HCT116 (cell line): ENCODE data around the gene ERC2. TPM values are rescaled to one million over a fixed set of nuclear protein-coding genes. Genes with fewer than 3 reads are reported as not detected.

ENCODE experiments used
- ATAC-seq: fragments of 200-7000 bp; cut with Tn5 transposase; 2 replicates; pipeline ENCODE4 v1.9.1; 2020; ENCODE audit warnings: mild to moderate bottlenecking, moderate library complexity
- BruUV-seq: library from RNA; stranded (reverse); fragments of 400-500 nt; replicated peaks from 2 replicates; lab custom pipeline; 2021; lab: Mats Ljungman, UMichigan
- CTCF ChIA-PET: fragments of 300-600 bp; sonication (Branson Sonifier 250); formaldehyde crosslinking; loops from one replicate; lab custom pipeline; 2021; ENCODE audit warnings: antibody characterized with exemption; lab: Charles Lee
- POLR2A ChIA-PET: fragments of 300-600, 350-600 bp; sonication (Branson Sonifier 250); formaldehyde crosslinking; loops from one replicate; lab custom pipeline; 2021; ENCODE audit warnings: antibody characterized with exemption; lab: Charles Lee
- RAD21 ChIA-PET, 2 experiments: fragments of 300-600 bp; sonication (Branson Sonifier 250); formaldehyde crosslinking; loops; one replicate each; lab custom pipeline; 2023; ENCODE audit warnings: low total read pairs in 2 of 2; ENCODE audit not compliant: uncharacterized antibody in 2 of 2, unreplicated experiment in 2 of 2, low non-redundant PET in 1 of 2; lab: Charles Lee
- DNase-seq: peaks from one replicate; pipeline ENCODE4 v3.0.0-alpha.2; 2010; ENCODE audit warnings: low read depth, low spot score
- H2AFZ ChIP-seq: fragments of 200-600 bp; shearing (Covaris generic), sonication (generic); 2 replicates; pipeline ENCODE4 v1.6.1; 2017; ENCODE audit warnings: low read depth, mixed run types, mixed read lengths, antibody characterized with exemption, low read length; ENCODE audit not compliant: poor library complexity, severe bottlenecking
- H3K27ac ChIP-seq: 2 replicates; pipeline ENCODE4 v1.5.1; 2012; ENCODE audit warnings: low read depth, low read length
- H3K27me3 ChIP-seq: fragments of 200-600 bp; sonication (generic); 2 replicates; pipeline ENCODE4 v1.6.1; 2016; ENCODE audit warnings: mixed run types, low read length, mixed read lengths; ENCODE audit not compliant: insufficient read depth
- H3K36me3 ChIP-seq, 2 experiments: fragments of 200-500 bp in 1 of 2; fragments of 200-600 bp in 1 of 2; sonication (Bioruptor generic) in 1 of 2; sonication (generic) in 1 of 2; 2 replicates each; pipeline versions ENCODE4 v1.5.1 to v1.6.1; 2014 to 2016; ENCODE audit warnings: low read length in 2 of 2, inconsistent platforms in 1 of 2, mixed read lengths in 1 of 2, mixed run types in 1 of 2; ENCODE audit not compliant: insufficient read depth in 2 of 2, control insufficient read depth in 1 of 2
- H3K4me1 ChIP-seq, 2 experiments: fragments of 200-600 bp in 1 of 2; sonication (generic) in 1 of 2; 2 replicates each; pipeline versions ENCODE4 v1.5.1 to v1.6.1; 2012 to 2017; ENCODE audit warnings: low read length in 2 of 2, inconsistent platforms in 1 of 2, mild to moderate bottlenecking in 1 of 2, mixed read lengths in 1 of 2, mixed run types in 1 of 2, moderate library complexity in 1 of 2; ENCODE audit not compliant: insufficient read depth in 2 of 2, control insufficient read depth in 1 of 2
- H3K4me2 ChIP-seq: fragments of 200-600 bp; sonication (generic); 2 replicates; pipeline ENCODE4 v1.6.1; 2017; ENCODE audit warnings: mixed run types, low read length, mixed read lengths
- H3K4me3 ChIP-seq, 2 experiments: fragments of 200-600 bp in 1 of 2; sonication (generic) in 1 of 2; replicated peaks in 1 of 2; 2 replicates each; pipeline ENCODE4 v1.5.1; 2011 to 2016; ENCODE audit warnings: low read length in 2 of 2, control low read depth in 1 of 2, low read depth in 1 of 2, mild to moderate bottlenecking in 1 of 2, mixed read lengths in 1 of 2, mixed run types in 1 of 2
- H3K79me2 ChIP-seq: fragments of 200-600 bp; sonication (generic); 2 replicates; pipeline ENCODE4 v1.6.1; 2017; ENCODE audit warnings: mild to moderate bottlenecking, mixed run types, low read length, moderate library complexity, mixed read lengths; ENCODE audit not compliant: insufficient read depth
- H3K9ac ChIP-seq: fragments of 200-600 bp; sonication (generic); 2 replicates; pipeline ENCODE4 v1.6.1; 2016; ENCODE audit warnings: low read length, mixed read lengths
- H3K9me2 ChIP-seq: fragments of 200-600 bp; sonication (generic), shearing (Covaris generic); 2 replicates; pipeline ENCODE4 v1.6.1; 2017; ENCODE audit warnings: mixed run types, mild to moderate bottlenecking, moderate library complexity; ENCODE audit not compliant: insufficient read depth
- H3K9me3 ChIP-seq, 2 experiments: fragments of 200-500 bp in 1 of 2; fragments of 200-600 bp in 1 of 2; sonication (Bioruptor generic) in 1 of 2; sonication (generic) in 1 of 2; 2 replicates each; pipeline ENCODE4 v1.6.1; 2014 to 2017; ENCODE audit warnings: low read length in 2 of 2, mixed read lengths in 2 of 2, inconsistent platforms in 1 of 2, low read depth in 1 of 2, mild to moderate bottlenecking in 1 of 2, mixed run types in 1 of 2, moderate library complexity in 1 of 2; ENCODE audit not compliant: control insufficient read depth in 1 of 2, insufficient read depth in 1 of 2
- H4K20me1 ChIP-seq: fragments of 200-600 bp; sonication (generic), shearing (Covaris generic); 2 replicates; pipeline ENCODE4 v1.6.1; 2017; ENCODE audit warnings: mixed run types, mild to moderate bottlenecking, moderate library complexity; ENCODE audit not compliant: insufficient read depth
- CEBPB ChIP-seq: IDR thresholded peaks from 2 replicates; pipeline ENCODE4 v1.6.1; 2012; ENCODE audit warnings: low read depth
- CTCF ChIP-seq, 3 experiments: fragments of 200-600 bp in 1 of 3; sonication (generic) in 1 of 3; IDR thresholded peaks in 2 of 3; conservative IDR thresholded peaks in 1 of 3; 2 replicates each; pipeline ENCODE4 v1.5.1; 2012 to 2017; ENCODE audit warnings: low read depth in 2 of 3, low read length in 2 of 3, antibody characterized with exemption in 1 of 3, borderline replicate concordance in 1 of 3, control low read depth in 1 of 3, mild to moderate bottlenecking in 1 of 3, mixed read lengths in 1 of 3, mixed run types in 1 of 3, moderate library complexity in 1 of 3; ENCODE audit not compliant: insufficient read depth in 1 of 3
- EGR1 ChIP-seq: IDR thresholded peaks from 2 replicates; pipeline ENCODE4 v1.6.1; 2012; ENCODE audit warnings: low read depth
- EZH2phosphoT487 ChIP-seq: fragments of 200-600 bp; IDR thresholded peaks from 2 replicates; pipeline ENCODE4 v1.6.1; 2018; ENCODE audit warnings: antibody characterized with exemption, borderline replicate concordance
- FOSL1 ChIP-seq: IDR thresholded peaks from 2 replicates; pipeline ENCODE4 v1.6.1; 2012; ENCODE audit warnings: low read depth
- POLR2A ChIP-seq: IDR thresholded peaks from 2 replicates; pipeline ENCODE4 v1.7.0; 2011; ENCODE audit warnings: borderline replicate concordance; ENCODE audit not compliant: insufficient read depth, insufficient read length; ENCODE audit errors: extremely low read depth
- POLR2AphosphoS5 ChIP-seq: IDR thresholded peaks from 2 replicates; pipeline ENCODE4 v1.6.1; 2011; ENCODE audit warnings: mild to moderate bottlenecking, low read depth, low read length, moderate library complexity
- SIN3A ChIP-seq: IDR thresholded peaks from 2 replicates; pipeline ENCODE4 v1.6.1; 2012; ENCODE audit warnings: low read depth
- YY1 ChIP-seq: IDR thresholded peaks from 2 replicates; pipeline ENCODE4 v1.6.1; 2011; ENCODE audit warnings: low read length, low read depth, moderate library complexity, mild to moderate bottlenecking; ENCODE audit not compliant: insufficient replicate concordance; ENCODE audit errors: extremely low read depth
- ZFX ChIP-seq: fragments of 450-650 bp; IDR thresholded peaks from 2 replicates; pipeline ENCODE4 v1.6.1; 2017
- intact Hi-C: fragments of 100-400 bp; cut with micrococcal nuclease; formaldehyde crosslinking; loops from 2 replicates; pipeline ENCODE4 v1.10.0; 2022
- total RNA-seq: library from RNA; stranded (reverse); gene quantifications from one replicate; pipeline ENCODE4 v1.2.1, GENCODE V29; 2021; ENCODE audit not compliant: unreplicated experiment
- TF ChIP-seq, protein P1 (sequence below): IDR thresholded peaks from 2 replicates; pipeline ENCODE4 v1.6.1; 2012
- TF ChIP-seq, protein P2 (sequence below): IDR thresholded peaks from 2 replicates; pipeline ENCODE4 v1.6.1; 2011; ENCODE audit warnings: mild to moderate bottlenecking, low read length, moderate library complexity; ENCODE audit not compliant: insufficient replicate concordance; ENCODE audit errors: extremely low read depth

ERC2 gene
- total RNA-seq, 1 experiment from 2014 or later, result not detected

DNA sequence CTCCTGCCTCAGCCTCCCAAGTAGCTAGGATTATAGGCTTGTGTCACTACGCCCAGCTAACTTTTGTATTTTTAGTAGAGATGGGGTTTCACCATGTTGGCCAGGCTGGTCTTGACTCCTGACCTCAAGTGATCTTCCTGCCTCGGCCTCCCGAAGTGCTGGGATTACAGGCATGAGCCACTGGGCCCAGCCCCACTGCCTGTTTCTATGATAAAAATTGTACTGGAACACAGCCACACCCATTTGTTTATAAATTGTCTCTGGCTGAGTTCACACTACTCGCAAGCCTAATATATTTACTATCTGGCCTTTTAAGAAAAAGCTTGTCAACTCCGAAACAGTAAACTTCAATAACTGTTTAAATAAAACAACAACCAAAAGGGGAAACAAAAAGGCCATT, 671.7 kb downstream of the ERC2 start:
- intact Hi-C loops, result no loop called here
- H3K4me2 ChIP-seq, result no peak overlapping the region
- ATAC-seq, result no peak

DNA sequence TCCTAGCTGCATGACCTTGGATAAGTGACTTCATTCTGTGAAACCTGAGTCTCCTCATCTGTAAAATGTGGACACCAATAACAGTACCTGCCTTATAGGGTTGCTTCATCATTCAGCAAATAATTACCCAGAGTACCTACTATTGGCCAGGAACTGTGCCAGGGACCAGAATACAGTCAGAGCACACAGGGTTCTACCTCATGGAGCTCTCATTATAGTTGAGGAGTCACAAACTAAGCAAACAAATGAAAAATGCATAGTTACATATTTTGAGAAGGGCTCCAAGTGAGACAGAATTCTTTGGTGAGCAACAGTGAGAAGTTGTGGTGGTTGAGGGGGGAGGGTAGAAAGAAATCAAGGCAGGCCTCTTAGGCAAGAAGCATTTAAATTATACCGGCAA, 672.5 kb downstream of the ERC2 start:
- Histone ChIP-seq H3K36me3 (no peaks in the 10 kb centered on the region), H3K27me3 (no peaks in the 10 kb centered on the region), H3K79me2 (no peaks in the 10 kb centered on the region), H4K20me1 (no peaks in the 10 kb centered on the region), H3K9me2 (no peaks in the 10 kb centered on the region), H3K4me2 (no peak overlapping the region), H3K4me3 (no peak overlapping the region), H3K9ac (no peak overlapping the region), H2AFZ (no peak overlapping the region), H3K4me1 (no peaks in the 10 kb centered on the region), H3K27ac (no peak overlapping the region), H3K9me3 (no peaks in the 10 kb centered on the region; a peak in 1 of 4 replicates)
- POLR2A ChIA-PET, result no interaction called here
- ATAC-seq (no peak), DNase-seq (no peak)
- BruUV-seq, result no TSS peak
- RAD21 ChIA-PET, result no interaction called here
- intact Hi-C loops, result no loop called here
- CTCF ChIA-PET, result no interaction called here
- TF ChIP-seq POLR2A (no peak), SIN3A (no peak), CEBPB (no peak), EZH2phosphoT487 (no peak), POLR2AphosphoS5 (no peak), CTCF (IDR thresholded peaks at IDR 0.05 in 2 of 3, conservative IDR thresholded peaks at IDR 0.05 in 1 of 3; ENCODE audit: borderline replicate concordance in 1 of 3, insufficient read depth in 1 of 3, low read depth in 2 of 3, low read length in 2 of 3) (no peak), ZFX (no peak), YY1 (no peak), FOSL1 (no peak), EGR1 (no peak)
- TF ChIP-seq, protein P1, sequence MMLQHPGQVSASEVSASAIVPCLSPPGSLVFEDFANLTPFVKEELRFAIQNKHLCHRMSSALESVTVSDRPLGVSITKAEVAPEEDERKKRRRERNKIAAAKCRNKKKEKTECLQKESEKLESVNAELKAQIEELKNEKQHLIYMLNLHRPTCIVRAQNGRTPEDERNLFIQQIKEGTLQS, result no peak
- TF ChIP-seq, protein P2, sequence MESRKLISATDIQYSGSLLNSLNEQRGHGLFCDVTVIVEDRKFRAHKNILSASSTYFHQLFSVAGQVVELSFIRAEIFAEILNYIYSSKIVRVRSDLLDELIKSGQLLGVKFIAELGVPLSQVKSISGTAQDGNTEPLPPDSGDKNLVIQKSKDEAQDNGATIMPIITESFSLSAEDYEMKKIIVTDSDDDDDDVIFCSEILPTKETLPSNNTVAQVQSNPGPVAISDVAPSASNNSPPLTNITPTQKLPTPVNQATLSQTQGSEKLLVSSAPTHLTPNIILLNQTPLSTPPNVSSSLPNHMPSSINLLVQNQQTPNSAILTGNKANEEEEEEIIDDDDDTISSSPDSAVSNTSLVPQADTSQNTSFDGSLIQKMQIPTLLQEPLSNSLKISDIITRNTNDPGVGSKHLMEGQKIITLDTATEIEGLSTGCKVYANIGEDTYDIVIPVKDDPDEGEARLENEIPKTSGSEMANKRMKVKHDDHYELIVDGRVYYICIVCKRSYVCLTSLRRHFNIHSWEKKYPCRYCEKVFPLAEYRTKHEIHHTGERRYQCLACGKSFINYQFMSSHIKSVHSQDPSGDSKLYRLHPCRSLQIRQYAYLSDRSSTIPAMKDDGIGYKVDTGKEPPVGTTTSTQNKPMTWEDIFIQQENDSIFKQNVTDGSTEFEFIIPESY, result no peak

More for the DNA sequence above, 671.7 kb downstream of the ERC2 start:
- RAD21 ChIA-PET, result no interaction called here
- H3K9ac ChIP-seq, result no peak overlapping the region
- CTCF ChIA-PET, result no interaction called here
- POLR2A ChIA-PET, result no interaction called here
- TF ChIP-seq, protein P2, result no peak
- no peaks in the 10 kb centered on the region for H3K79me2 ChIP-seq
- no peak overlapping the region for H3K4me3 ChIP-seq
- H4K20me1 ChIP-seq, result no peaks in the 10 kb centered on the region
- H3K36me3 ChIP-seq, result no peaks in the 10 kb centered on the region
- H3K27me3 ChIP-seq, result no peaks in the 10 kb centered on the region
- H2AFZ ChIP-seq, result no peak overlapping the region
- H3K4me1 ChIP-seq, result no peaks in the 10 kb centered on the region
- BruUV-seq, result no TSS peak
- no peaks in the 10 kb centered on the region for H3K9me2 ChIP-seq
- no peak for DNase-seq
- H3K27ac ChIP-seq, result no peak overlapping the region
- H3K9me3 ChIP-seq, result peaks cover 0 to 3% of the 10 kb centered on the region in 2 experiments; a peak in 1 of 4 replicates
